Measurements from ENCODE around the gene SMPDL3B.

DNA sequence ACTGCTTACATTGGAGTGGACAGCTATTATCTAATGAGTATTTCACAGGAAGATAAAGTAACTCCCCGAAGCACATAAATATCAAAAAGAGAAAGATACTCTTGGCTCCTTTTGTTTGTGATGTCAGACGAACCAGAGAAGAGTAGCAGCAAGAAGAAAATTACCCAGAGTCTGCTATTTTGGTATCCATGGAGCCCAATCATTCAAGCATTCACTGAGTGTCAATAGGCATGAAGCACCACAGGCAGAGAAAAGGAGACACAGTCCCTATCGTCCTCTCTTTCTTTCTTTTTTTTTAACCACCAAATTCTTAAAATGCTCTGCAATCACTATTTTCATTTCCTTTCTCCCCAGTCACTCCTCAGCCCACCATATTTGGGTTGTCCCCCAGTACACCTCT lies 40.3 kb upstream of the SMPDL3B start:
- TF ChIP-seq ZNF274 (IDR thresholded peaks at IDR 0.05; ENCODE audit: low read depth, low read length) (no peak), SUZ12 (IDR thresholded peaks at IDR 0.05; ENCODE audit: extremely low read depth, insufficient read depth, insufficient read length) (no peak)

All from NT2/D1 (cell line).